Umbilical cord (tissue), 2 donors: ENCODE results near the gene CALD1. TPM values are rescaled to one million over a fixed set of nuclear protein-coding genes. Genes with fewer than 3 reads are reported as not detected.

Experiments used
- DNase-seq: peaks from one replicate; pipeline ENCODE4 v3.0.0-alpha.2; 2015; ENCODE audit warnings: low spot score
- total RNA-seq: library from RNA; depleted of rRNA; stranded (reverse); fragments of >200 nt; gene quantifications from one replicate; pipeline ENCODE4 v1.2.3, GENCODE V29; 2014; ENCODE audit warnings: low replicate concordance; ENCODE audit not compliant: insufficient read depth

CALD1 gene, protein sequence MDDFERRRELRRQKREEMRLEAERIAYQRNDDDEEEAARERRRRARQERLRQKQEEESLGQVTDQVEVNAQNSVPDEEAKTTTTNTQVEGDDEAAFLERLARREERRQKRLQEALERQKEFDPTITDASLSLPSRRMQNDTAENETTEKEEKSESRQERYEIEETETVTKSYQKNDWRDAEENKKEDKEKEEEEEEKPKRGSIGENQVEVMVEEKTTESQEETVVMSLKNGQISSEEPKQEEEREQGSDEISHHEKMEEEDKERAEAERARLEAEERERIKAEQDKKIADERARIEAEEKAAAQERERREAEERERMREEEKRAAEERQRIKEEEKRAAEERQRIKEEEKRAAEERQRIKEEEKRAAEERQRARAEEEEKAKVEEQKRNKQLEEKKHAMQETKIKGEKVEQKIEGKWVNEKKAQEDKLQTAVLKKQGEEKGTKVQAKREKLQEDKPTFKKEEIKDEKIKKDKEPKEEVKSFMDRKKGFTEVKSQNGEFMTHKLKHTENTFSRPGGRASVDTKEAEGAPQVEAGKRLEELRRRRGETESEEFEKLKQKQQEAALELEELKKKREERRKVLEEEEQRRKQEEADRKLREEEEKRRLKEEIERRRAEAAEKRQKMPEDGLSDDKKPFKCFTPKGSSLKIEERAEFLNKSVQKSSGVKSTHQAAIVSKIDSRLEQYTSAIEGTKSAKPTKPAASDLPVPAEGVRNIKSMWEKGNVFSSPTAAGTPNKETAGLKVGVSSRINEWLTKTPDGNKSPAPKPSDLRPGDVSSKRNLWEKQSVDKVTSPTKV
- total RNA-seq, result 1,052 TPM

DNA sequence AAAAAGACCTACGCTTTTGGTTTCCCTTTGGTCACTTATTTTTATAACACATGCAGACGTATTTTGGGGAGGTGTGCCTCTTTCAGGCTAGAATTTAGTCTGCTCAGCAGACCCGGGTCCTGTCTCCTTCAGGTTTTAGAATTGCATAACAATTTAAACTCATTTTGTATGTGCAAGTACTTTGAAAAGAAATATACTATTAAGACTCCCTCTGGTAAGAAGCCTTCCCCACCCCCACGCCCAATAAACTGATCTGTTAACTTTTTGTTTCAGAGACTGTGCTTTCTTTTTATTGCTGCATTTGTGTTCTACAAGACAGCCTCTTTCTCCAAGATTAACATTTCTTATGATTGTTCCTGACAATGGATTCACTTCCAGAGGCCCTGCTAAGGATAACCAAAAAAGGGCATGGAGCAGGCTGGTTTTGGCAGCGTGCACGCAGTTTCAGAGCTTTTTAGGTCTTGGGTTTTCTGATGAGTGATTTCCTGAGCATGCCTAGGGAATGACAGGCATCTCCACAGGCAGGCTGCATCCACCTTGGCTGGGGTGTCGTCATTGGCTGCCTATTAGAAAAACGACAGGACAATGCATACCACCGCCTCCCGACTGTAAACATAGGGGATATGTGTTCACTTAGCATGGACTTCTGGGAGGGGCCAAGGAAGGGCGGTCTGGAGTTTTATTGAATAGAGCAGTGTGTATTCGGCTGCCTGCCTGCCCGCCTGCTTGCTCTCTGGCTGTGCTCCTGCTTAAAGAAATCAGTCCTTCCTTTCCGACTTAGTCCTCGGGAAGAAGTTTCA is at the start of gene CALD1:
TSS of gene CALD1 (plus strand) at position 694 of the 800 bp plus-strand sequence. CDS start 88,100 bp downstream, outside the sequence.
- peak; percentile 97 for DNase-seq

DNA sequence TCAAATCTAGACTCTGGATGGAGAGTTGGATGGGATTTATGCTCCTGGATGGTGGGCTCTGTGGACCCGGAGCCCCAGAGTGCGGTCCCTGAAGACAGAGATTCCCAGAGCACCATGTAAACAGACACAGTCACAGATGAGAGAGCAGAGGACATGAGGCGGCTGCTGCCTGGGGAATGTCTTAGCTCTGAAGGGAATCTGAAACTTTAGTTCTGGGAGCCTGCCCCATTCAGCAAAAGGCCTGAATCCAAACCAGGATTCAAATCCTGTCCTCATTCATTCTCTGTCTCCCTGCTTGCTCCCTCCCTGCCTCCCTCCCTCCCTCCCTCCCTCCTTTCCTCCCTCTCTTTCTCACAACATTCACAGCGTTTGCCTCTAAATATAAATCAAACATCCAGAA is 49.5 kb upstream of the CALD1 start:
- no peak for DNase-seq

DNA sequence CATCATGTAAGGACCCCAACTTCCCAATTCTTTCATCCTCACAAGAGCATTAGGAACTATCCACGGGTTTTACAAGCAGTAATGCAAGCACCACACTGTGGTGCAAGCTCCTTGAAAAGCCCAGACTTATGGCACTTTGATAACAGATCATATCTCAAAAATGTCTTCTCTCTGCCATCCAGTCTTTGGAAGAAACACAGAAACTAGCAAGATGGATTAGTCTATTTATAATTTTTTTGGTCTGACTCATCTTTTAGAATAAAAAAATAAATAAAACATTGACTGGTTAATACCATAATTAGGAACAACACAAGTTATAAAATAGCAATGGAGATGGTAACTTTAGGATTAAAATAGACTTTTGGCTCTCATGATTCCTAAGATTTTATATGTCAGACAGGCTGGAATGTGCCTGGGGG is 49.0 kb upstream of the CALD1 start:
- peak; percentile 93 for DNase-seq

DNA sequence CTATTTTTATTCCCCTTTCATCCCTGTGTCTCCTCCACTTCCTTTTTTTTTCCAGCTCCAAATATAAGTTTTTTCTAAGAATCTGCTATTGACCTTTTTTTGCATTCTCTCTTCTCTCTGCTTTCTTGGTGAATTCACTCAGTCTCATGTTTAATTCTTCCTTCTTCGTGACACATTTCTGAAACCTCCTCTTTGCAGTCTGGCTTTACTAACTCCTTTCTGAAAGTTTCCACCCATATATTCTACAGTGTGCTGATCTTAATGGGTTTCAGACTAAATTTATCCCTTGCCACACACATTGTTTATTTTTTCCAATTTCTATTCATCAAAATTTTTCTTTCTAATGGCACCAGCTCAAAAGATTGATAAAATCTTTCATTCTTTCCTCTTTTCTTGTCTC is 47.8 kb upstream of the CALD1 start:
- DNase-seq, result peak; percentile 41

DNA sequence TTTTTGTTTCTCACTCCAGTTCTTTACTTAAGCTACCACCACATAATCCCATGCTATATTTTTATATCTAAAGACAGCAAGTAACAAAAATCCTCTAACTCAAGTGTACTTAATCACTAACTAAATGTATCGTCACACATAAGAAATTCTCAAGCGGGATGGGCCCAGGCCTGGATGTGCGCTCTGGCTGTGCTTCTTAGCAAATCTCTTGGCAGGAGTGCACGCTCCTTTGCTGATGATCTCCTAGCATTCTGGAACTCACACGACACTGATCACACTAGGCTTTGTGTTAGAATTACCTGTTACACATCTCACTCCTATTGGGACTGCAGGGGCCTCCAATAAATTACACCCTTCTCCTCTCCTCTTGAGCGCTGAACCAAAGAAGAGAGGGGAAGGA is 46.7 kb upstream of the CALD1 start:
- DNase-seq, result peak; percentile 64

DNA sequence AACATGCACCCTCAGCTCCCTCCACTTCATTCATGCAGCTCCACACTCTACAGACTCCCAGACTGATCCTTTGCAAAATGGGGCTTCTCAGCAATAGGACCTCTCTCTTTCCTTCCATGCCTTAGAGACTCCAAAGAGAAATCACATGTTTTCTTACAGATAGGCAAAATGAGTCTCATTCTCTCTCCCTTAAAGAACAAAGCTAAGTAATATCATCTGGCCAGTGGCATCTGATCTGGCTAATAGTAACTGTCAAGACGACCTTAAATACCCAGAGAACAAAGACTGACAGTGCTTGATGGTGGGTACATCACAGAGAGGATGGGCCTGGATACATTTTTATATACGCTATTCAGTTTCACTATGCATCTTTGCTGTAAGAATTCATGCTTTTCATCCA is 43.1 kb upstream of the CALD1 start:
- no peak for DNase-seq

DNA sequence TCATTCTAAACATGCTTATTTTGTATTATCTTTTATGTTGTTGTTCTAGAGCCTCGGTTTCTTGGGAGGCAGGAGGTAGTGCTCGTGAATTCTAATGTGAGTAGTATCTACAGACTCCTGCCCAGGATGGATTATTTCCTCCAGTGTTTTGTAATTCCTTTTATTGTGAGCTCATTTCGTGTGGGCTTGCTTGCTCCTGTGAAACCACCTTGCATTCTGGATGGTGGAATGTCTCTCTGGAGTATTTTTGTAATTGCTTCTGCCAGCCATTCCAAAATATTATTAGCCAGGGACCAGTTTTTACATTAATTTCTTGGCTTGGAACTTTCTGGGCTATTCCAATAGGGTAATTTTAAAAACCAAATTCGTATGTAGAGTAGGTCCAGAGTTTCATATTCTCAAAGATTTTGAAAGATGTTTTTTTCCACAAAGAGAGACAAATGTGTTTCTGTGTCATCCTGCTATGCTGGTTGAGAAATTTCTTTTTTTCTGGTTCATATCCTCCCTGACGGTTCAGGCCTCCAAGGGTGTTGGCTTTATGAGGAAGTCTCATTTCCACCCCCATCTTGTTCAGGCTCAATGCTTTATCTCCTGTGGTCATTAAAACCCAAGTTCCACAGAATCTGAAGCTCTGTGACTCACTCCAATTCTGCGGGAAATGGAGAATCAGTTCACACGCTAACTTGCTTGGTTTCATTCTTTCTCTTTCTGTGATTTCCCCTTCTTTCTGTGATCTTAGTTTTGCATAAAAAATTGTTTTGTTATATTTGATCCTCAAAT is 41.7 kb upstream of the CALD1 start:
- DNase-seq, result peak; percentile 82

DNA sequence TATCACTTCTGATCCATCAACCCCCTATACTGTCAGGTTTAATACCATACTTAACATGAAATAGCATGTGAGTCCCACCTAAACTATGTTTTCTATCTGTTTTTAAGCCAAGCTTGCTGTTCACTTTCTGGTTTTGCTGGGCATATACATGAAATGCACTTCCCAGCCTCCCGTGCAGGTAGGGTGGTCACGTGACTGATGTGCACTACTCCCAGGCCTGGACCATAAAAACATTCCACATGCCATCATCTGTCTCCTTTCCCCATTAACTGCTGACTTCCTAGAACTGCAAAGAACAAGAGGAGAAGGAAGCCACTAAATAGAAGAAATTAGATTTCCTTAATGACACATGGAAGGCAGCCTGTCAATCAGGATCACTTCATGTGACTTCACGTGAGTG is 40.1 kb upstream of the CALD1 start:
- DNase-seq, result no peak

DNA sequence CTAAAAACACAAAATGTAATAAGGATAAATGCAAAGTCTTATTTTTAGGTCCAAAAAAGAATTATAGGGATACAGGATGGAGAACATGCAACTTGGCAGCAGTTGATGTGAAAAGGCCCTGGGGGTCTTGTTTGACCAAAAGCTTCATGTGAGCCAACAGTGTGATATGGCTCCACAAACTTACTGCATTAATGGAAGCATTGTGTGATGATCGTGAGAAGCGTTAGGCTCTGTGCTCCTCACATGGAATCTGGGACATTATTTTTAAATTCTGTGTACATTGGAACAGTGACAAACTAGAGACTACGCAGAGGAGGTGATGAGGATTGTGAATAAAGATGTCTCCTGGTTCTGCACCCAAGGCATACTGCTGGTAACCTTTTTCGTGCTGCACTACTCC is 39.1 kb upstream of the CALD1 start:
- DNase-seq, result no peak

DNA sequence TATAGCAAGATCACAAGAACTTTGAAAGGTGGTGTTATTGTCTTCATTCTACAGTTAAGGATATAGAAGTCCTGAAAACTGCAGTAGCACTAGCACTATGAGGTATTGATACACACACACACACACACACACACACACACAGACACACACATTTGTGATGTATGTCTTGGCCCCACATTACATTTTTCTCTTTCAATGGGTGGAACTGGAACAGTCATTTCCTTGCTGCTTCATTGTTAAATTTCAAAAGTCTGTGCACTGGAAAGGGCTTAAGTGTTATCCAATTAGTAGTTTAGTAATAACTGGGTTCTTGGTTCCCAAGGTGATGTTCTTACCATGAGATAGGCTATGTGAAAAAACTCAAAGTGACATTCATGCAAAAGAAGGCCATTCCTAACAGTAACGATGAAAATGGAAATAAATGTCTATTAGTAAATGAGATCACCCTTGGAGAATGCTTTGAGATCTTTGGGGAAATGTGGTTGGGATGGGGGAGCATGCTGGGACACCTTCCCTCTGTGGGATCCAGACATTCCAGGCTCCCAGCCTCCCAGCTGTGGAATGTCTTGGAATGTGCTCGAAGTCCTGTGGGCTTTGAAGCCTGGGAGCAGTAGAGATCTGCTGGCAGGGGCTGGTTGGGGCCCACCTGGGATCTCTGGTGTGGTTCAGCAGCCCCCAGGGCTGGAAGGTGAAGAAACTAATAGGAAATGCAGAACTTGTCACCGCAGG is 37.4 kb upstream of the CALD1 start:
- DNase-seq, result no peak

DNA sequence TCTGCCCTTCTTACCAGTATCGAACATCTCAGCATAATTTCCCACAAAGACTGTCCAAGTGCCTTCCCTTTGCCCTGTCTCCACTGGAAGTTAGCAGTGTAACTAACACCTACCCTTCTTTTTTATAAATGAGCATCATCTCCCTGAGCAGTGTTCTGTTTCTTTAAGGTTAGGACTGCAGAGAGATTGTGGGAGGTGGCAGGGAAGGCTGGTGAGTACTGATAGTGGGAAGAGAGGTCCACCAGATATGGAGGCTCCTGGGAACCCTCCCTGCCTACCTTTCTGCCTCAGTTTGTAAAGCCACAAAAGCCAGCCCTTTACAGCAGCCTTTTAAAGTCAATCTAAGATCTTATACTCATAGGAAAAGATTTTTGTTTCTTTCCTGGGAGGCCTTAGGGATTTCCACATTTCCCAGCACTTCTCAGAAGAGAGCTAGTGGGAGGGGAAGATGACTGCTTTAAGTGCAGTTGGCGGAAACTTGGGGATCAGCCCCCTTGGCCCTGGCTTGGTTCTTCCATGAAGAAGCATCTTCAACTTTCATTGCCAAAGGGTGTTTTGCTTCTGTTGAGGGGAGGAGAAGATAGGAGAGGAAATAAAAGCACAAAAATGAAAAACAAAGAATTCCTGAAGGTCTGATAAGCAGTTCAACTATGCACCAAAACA is 36.6 kb upstream of the CALD1 start:
- peak; percentile 73 for DNase-seq

DNA sequence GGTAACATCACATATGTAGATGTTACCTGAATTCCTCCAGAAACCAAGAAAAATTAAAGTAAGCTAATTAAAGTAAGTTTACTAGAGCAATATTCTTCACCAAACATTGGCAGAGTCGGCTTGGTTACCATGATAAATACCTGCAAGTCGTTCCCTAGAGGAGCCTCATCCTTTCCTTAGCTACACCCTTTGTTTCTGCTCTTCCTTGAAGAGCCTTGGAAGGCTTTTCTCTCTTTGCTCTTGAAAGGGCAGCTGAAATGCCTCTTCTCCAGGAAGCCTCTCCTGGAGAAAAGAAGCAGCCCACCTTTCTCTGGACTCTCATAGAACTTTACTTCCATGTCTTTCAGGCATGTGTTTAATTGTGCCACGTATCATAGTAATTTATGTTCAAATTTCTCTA is 34.9 kb upstream of the CALD1 start:
- no peak for DNase-seq

DNA sequence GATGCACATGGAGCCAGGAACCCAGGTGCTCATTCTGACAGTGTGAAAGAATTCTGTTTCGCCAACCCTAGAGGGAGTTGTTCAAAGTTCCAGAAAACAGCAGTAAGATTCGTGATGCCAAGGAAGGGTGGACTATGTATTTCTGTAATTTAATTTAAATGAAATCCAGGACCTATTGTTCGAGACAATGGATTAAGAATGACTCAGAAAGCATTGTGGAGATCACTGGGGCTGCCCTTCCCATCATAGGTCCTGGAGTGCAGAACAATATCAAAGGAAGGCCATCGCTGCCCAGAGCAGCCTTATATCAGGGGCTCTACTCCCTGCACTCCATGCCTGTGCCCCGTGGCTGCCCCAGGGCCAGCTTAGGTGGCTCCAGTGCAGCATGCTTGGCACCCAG is 32.1 kb upstream of the CALD1 start:
- no peak for DNase-seq

DNA sequence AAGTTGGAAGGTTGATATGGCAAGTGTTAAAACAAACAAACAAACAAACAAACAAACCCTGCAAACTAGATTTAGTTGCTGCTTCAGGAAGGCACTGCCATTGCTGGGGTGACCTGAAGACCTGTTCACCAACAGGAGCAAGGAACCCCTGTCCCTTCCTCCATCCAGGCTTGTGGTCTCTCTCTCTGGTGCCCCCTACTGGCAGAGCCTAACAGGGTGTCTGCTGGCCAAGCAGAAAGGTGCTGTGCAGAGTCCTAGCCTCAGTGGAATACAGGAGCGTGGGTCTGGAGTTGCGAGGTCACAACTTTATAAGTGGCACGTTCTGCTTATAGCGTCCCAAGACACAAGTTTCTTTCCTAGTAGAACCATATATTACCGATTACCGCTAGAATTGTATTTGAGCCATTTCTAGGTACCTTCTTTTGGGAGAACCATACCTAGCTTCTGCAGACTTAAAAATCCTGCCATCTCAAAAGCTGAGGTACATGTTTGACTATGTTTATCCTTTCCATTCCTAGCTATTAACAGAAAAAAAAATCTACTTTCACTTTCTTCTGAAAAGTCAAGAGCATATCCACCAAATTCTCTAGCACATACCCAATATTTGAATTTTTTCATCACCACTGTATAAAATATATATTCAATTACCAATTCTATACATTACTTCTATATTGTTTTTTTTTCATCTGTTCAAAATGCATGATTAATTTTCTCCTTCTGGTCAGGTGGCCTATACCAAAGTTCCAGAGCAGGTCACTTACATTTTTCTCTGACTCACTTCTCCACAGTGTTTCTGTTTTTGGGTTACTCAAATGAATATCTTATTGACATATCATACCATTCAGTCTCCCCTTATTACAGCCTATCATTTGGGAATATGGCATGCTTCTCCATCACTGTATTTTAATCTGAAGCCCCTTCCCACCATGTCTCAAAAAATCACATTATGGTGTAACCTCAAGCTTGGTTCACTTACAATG is 29.1 kb upstream of the CALD1 start:
- DNase-seq, result no peak

DNA sequence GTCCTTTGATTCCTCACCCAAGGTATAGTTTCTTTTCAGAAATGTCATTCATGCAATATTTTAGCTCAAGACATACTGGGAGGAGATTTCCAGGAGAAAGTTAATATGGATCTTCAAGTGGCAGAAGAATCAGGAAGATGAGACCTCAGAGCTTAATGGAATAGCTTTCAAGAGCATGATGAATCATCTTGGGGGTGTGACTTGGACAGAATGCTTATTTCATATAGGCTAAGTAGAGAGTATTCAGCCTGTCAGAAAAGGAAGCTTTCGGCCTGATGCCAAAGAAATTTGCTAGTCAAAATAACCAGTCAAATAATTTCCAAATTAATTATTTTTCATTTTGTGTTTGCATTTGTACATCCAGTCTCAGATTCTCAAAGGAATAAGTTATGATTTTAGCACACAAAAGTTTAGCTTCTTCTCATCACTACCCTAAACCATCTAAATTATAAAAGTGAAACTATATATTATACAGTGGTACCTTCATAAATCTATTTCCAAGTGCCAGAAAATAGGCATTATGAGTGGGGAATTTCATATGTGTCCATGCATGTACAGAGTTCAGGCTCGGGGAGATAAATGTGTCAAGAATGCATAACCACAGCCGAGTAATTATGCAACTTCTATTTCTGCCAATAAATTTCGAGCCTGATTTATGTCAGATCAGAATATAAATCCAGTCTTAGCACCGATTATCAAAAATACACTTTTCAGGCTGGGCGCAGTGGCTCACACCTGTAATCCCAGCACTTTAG is 27.3 kb upstream of the CALD1 start:
- peak; percentile 77 for DNase-seq

DNA sequence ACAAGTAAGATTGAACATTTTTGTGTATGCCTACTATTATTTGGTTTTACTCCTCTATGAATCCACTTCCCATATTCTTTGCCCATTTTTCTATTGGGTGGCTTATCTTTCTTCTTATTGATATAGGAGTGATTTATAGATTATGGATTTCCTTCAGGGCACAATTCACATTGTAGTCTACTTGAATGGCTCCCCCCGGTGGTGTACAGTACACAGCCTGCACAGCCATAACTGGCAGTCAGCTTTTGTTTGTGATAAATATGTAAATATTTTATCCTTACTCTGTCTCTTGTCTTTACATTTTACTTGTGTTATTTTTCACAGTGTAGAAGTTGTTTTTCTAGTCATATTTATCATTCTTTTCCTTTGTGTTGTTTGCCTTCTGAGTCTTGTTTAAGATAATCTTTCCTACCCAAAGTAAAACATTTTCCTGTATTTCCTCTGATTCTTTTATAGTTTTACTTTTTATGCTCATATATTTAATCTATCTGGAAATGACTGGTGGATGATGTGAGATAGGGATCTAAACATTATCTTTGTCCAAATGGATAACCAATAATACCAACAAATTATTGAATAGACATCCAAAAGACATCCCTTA is 23.9 kb upstream of the CALD1 start:
- DNase-seq, result peak; percentile 36

DNA sequence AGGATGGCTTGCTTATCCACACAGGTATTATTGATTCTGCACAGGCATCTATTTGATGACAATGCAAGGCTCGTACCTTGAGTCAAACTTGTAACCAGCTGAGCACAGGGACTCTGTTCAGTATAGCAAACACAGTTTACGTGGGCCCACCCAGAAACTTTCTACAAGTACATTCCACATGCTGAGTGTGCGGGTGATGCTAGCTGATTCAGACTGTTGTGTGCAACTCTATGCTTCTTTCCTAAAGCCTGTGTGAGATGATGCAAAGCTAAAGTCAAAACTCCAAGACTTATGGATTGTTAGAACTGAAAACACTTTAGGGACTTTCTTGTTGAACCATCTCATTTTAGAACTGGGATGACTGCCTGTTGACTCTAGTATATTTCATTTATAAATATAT is 21.5 kb upstream of the CALD1 start:
- DNase-seq, result peak; percentile 46

DNA sequence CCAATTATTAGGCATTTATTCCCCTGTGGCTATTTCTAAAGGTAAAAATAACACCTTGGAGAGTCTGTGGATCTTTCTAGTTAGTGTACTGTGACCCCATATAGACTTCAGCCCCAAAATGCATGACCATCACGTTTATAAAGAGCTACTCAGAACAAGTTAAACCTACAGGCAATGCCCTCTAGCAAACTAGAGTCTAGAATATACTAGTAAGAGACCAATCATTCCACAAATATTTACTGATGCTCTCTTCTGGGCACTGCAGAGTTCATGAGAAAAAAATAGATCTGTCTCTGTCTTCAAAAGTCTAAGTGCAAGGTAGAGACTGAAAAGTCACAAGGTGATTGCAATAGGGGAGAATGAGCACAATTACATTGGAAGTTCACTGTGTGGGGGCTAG is 20.5 kb upstream of the CALD1 start:
- no peak for DNase-seq
